ENCODE results near the gene MOV10.

The MOV10 gene

GRCh38 chr1:112674440-112674985 lies at the start of gene MOV10:
Gene MOV10, plus strand, starts transcription at chr1:112674659. Its CDS starts 254 bp downstream, at chr1:112674913.
- Histone ChIP-seq H4K20me1 (ENCODE audit: insufficient read depth, low read length) (no peaks in the 10 kb centered on the region), H3K4me2 (ENCODE audit: low read depth, low read length) (peak within 1 kb of the TSS; percentile 86), H3K9me2 (replicated peaks; ENCODE audit: insufficient read depth, low read length) (no peaks in the 10 kb centered on the region), H3K27me3 (replicated peaks; ENCODE audit: insufficient read depth, low read length) (no peaks in the 10 kb centered on the region), H3K4me3 (ENCODE audit: low read length) (peak within 1 kb of the TSS; percentile 71), H2AFZ (ENCODE audit: low read length) (peak within 1 kb of the TSS; percentile 38), H3K9ac (ENCODE audit: low read length) (peak within 1 kb of the TSS; percentile 50; the same call in 1 of the 2 replicates), H3K27ac (ENCODE audit: low read length) (no peak within 1 kb of the TSS; the same call in 1 of the 2 replicates), H3F3A (ENCODE audit: insufficient read depth, low read length) (peaks cover 13% of the 10 kb centered on the region; the same call in 1 of the 2 replicates), H3K9me3 (replicated peaks; ENCODE audit: insufficient read depth, low read length) (no peaks in the 10 kb centered on the region), H3K79me2 (ENCODE audit: low read length) (no peaks in the 10 kb centered on the region), H3K4me1 (ENCODE audit: low read length) (no peaks in the 10 kb centered on the region), H3K36me3 (replicated peaks; ENCODE audit: insufficient read depth, low read length) (no peaks in the 10 kb centered on the region; the same call in 1 of the 2 replicates)
- TF ChIP-seq EZH2phosphoT487 (IDR thresholded peaks at IDR 0.05; ENCODE audit: low read length) (no peak), CTCF (IDR thresholded peaks at IDR 0.05; ENCODE audit: low read length) (no peak), EZH2 (optimal IDR thresholded peaks at IDR 0.05; ENCODE audit: low read depth, low read length) (no peak)
- DNase-seq = peak; percentile 45

GRCh38 chr1:112625696-112626095 lies 48.8 kb upstream of the MOV10 start:
- H3K9me3 ChIP-seq (replicated peaks; ENCODE audit: insufficient read depth, low read length) = no peaks in the 10 kb centered on the region
- no peak overlapping the region for H3K4me2 ChIP-seq (ENCODE audit: low read depth, low read length)
- peaks cover 89% of the 10 kb centered on the region for H3K79me2 ChIP-seq (ENCODE audit: low read length)
- TF ChIP-seq EZH2phosphoT487 (IDR thresholded peaks at IDR 0.05; ENCODE audit: low read length) = no peak
- no peak for TF ChIP-seq CTCF (IDR thresholded peaks at IDR 0.05; ENCODE audit: low read length)
- TF ChIP-seq EZH2 (optimal IDR thresholded peaks at IDR 0.05; ENCODE audit: low read depth, low read length) = no peak
- H3K36me3 ChIP-seq (replicated peaks; ENCODE audit: insufficient read depth, low read length) = no peaks in the 10 kb centered on the region
- no peaks in the 10 kb centered on the region for H3K9me2 ChIP-seq (replicated peaks; ENCODE audit: insufficient read depth, low read length)
- no peak overlapping the region for H3K4me3 ChIP-seq (ENCODE audit: low read length)
- H3K27me3 ChIP-seq (replicated peaks; ENCODE audit: insufficient read depth, low read length) = no peaks in the 10 kb centered on the region
- H2AFZ ChIP-seq (ENCODE audit: low read length) = no peak overlapping the region
- H4K20me1 ChIP-seq (ENCODE audit: insufficient read depth, low read length) = peaks cover 27% of the 10 kb centered on the region
- no peak overlapping the region for H3K9ac ChIP-seq (ENCODE audit: low read length)
- no peak for DNase-seq
- no peaks in the 10 kb centered on the region for H3K4me1 ChIP-seq (ENCODE audit: low read length)
- H3K27ac ChIP-seq (ENCODE audit: low read length) = no peak overlapping the region
- peaks cover 15% of the 10 kb centered on the region for H3F3A ChIP-seq (ENCODE audit: insufficient read depth, low read length)

GRCh38 chr1:112626193-112626592 lies 48.3 kb upstream of the MOV10 start:
- TF ChIP-seq EZH2phosphoT487 (IDR thresholded peaks at IDR 0.05; ENCODE audit: low read length) (no peak), CTCF (IDR thresholded peaks at IDR 0.05; ENCODE audit: low read length) (no peak), EZH2 (optimal IDR thresholded peaks at IDR 0.05; ENCODE audit: low read depth, low read length) (no peak)
- Histone ChIP-seq H3K27ac (ENCODE audit: low read length) (no peak overlapping the region), H3K79me2 (ENCODE audit: low read length) (peaks cover 89% of the 10 kb centered on the region), H3F3A (ENCODE audit: insufficient read depth, low read length) (peaks cover 13% of the 10 kb centered on the region), H3K9ac (ENCODE audit: low read length) (no peak overlapping the region), H4K20me1 (ENCODE audit: insufficient read depth, low read length) (peaks cover 32% of the 10 kb centered on the region), H3K4me1 (ENCODE audit: low read length) (no peaks in the 10 kb centered on the region), H3K27me3 (replicated peaks; ENCODE audit: insufficient read depth, low read length) (no peaks in the 10 kb centered on the region), H3K36me3 (replicated peaks; ENCODE audit: insufficient read depth, low read length) (no peaks in the 10 kb centered on the region), H2AFZ (ENCODE audit: low read length) (no peak overlapping the region), H3K9me3 (replicated peaks; ENCODE audit: insufficient read depth, low read length) (no peaks in the 10 kb centered on the region), H3K9me2 (replicated peaks; ENCODE audit: insufficient read depth, low read length) (no peaks in the 10 kb centered on the region), H3K4me3 (ENCODE audit: low read length) (no peak overlapping the region), H3K4me2 (ENCODE audit: low read depth, low read length) (no peak overlapping the region)
- DNase-seq = no peak
